ENCODE results near the gene COMMD1.

- TF ChIP-seq POLR2AphosphoS5 (IDR thresholded peaks at IDR 0.05) (no peak), CTCF (IDR thresholded peaks at IDR 0.05) (no peak), EP300 (IDR thresholded peaks at IDR 0.05) (no peak)
Measured at GRCh38 chr2:62001431-62001830, 96.0 kb downstream of the COMMD1 start.
